ENCODE data around the gene MYH14.

GRCh38 chr19:50326101-50326664, 122.8 kb downstream of the MYH14 start:
- TF ChIP-seq CTCF (IDR thresholded peaks at IDR 0.05; ENCODE audit: low read depth, low read length) (no peak), EZH2phosphoT487 (IDR thresholded peaks at IDR 0.05; ENCODE audit: low read depth) (no peak)
